HCT116 (cell line): ENCODE measurements around the gene DOCK1.

Experiments
- CEBPB ChIP-seq: IDR thresholded peaks from 2 replicates; pipeline ENCODE4 v1.6.1; 2012; ENCODE audit warnings: low read depth
- CTCF ChIP-seq, 3 experiments: fragments of 200-600 bp in 1 of 3; sonication (generic) in 1 of 3; IDR thresholded peaks in 2 of 3; conservative IDR thresholded peaks in 1 of 3; 2 replicates each; pipeline ENCODE4 v1.5.1; 2012 to 2017; ENCODE audit warnings: low read depth in 2 of 3, low read length in 2 of 3, antibody characterized with exemption in 1 of 3, borderline replicate concordance in 1 of 3, control low read depth in 1 of 3, mild to moderate bottlenecking in 1 of 3, mixed read lengths in 1 of 3, mixed run types in 1 of 3, moderate library complexity in 1 of 3; ENCODE audit not compliant: insufficient read depth in 1 of 3
- EGR1 ChIP-seq: IDR thresholded peaks from 2 replicates; pipeline ENCODE4 v1.6.1; 2012; ENCODE audit warnings: low read depth
- MAX ChIP-seq: IDR thresholded peaks from 2 replicates; pipeline ENCODE4 v1.6.1; 2012
- POLR2A ChIP-seq: IDR thresholded peaks from 2 replicates; pipeline ENCODE4 v1.7.0; 2011; ENCODE audit warnings: borderline replicate concordance; ENCODE audit not compliant: insufficient read depth, insufficient read length; ENCODE audit errors: extremely low read depth
- ZBTB33 ChIP-seq: IDR thresholded peaks from 2 replicates; pipeline ENCODE4 v1.6.1; 2011; ENCODE audit warnings: mild to moderate bottlenecking, low read length, moderate library complexity; ENCODE audit not compliant: insufficient replicate concordance; ENCODE audit errors: extremely low read depth

GRCh38 chr10:127296696-127297095 lies 391.5 kb downstream of the DOCK1 start:
- TF ChIP-seq CEBPB (no peak), MAX (no peak), ZBTB33 (no peak), EGR1 (no peak), POLR2A (no peak), CTCF (IDR thresholded peaks at IDR 0.05 in 2 of 3, conservative IDR thresholded peaks at IDR 0.05 in 1 of 3; ENCODE audit: borderline replicate concordance in 1 of 3, insufficient read depth in 1 of 3, low read depth in 2 of 3, low read length in 2 of 3) (no peak)
